WTC11 (cell line): Measurements from ENCODE around the gene CHST11.

Experiments
- ESRRA ChIP-seq: sonication (generic); formaldehyde crosslinking; IDR thresholded peaks from 2 replicates; pipeline ENCODE4 v1.8.1; 2022; ENCODE audit warnings: mild to moderate bottlenecking, missing genetic modification reagents, borderline replicate concordance
- JUN ChIP-seq: sonication (generic); formaldehyde crosslinking; IDR thresholded peaks from 2 replicates; pipeline ENCODE4 v1.8.0; 2023; ENCODE audit warnings: mild to moderate bottlenecking, missing genetic modification reagents
- ZNF138 ChIP-seq: sonication (generic); formaldehyde crosslinking; conservative IDR thresholded peaks from 2 replicates; pipeline ENCODE4 v1.8.1; 2022; ENCODE audit warnings: mild to moderate bottlenecking, moderate library complexity, missing genetic modification reagents
- TF ChIP-seq, protein P1 (sequence below): fragments of 200-600 bp; IDR thresholded peaks from 2 replicates; pipeline ENCODE4 v1.8.0; 2022; ENCODE audit warnings: antibody characterized with exemption
- TF ChIP-seq, protein P2 (sequence below): sonication (generic); formaldehyde crosslinking; conservative IDR thresholded peaks from 2 replicates; pipeline ENCODE4 v1.8.1; 2022; ENCODE audit warnings: mild to moderate bottlenecking, missing genetic modification reagents

DNA sequence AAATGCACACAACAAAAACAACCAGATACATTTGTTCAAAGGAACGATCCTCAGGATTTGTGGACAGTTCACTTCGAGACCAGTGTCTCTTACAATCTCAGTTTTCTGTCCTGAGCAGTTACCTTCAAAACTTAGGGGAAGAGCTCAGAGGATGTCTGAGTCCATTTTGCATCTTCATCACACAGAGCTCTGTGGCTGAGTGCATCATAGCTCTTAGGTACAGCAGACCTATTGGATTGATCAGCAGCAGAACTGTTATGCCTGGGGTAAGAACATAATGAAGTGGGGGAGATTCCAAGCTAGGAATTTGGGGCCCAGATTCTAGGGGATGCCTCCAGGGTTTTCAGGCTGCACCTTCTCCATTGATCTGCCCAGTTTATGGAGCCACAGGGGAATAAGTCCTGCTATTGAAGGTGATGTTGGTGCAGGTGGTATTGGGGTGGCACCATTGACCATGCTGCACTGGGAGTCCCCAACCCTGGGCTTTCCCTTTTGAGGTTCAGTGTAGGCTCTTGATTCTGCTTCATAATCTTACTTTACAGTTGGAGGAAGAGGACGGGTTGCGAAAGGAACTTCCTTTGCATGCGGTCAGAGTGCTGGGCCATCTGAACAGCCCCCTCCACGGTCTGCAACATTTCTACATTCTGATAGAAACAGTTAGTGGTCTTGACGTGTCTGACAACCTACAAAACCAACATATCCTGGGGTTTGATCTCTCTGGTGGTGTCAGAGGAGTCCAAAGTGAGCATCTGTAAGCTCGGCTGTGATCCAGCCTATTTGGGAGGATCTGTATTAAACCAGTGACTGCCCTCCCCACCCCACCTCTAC lies 112.8 kb downstream of the CHST11 start:
- TF ChIP-seq, protein P1, sequence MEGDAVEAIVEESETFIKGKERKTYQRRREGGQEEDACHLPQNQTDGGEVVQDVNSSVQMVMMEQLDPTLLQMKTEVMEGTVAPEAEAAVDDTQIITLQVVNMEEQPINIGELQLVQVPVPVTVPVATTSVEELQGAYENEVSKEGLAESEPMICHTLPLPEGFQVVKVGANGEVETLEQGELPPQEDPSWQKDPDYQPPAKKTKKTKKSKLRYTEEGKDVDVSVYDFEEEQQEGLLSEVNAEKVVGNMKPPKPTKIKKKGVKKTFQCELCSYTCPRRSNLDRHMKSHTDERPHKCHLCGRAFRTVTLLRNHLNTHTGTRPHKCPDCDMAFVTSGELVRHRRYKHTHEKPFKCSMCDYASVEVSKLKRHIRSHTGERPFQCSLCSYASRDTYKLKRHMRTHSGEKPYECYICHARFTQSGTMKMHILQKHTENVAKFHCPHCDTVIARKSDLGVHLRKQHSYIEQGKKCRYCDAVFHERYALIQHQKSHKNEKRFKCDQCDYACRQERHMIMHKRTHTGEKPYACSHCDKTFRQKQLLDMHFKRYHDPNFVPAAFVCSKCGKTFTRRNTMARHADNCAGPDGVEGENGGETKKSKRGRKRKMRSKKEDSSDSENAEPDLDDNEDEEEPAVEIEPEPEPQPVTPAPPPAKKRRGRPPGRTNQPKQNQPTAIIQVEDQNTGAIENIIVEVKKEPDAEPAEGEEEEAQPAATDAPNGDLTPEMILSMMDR, result no peak
- TF ChIP-seq ESRRA (CRISPR knock-in tag), result no peak
- TF ChIP-seq JUN (CRISPR knock-in tag), result no peak
- no peak for TF ChIP-seq ZNF138 (CRISPR knock-in tag)
- TF ChIP-seq, protein P2, sequence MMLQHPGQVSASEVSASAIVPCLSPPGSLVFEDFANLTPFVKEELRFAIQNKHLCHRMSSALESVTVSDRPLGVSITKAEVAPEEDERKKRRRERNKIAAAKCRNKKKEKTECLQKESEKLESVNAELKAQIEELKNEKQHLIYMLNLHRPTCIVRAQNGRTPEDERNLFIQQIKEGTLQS (CRISPR knock-in tag), result no peak
